Measurements from ENCODE around the gene MAPK14.
"Not testable (repeated sequence)": the region's sequence is repeated elsewhere in the genome, so short reads cannot be mapped to it uniquely, and the experiment has no call there.

Gene MAPK14

DNA sequence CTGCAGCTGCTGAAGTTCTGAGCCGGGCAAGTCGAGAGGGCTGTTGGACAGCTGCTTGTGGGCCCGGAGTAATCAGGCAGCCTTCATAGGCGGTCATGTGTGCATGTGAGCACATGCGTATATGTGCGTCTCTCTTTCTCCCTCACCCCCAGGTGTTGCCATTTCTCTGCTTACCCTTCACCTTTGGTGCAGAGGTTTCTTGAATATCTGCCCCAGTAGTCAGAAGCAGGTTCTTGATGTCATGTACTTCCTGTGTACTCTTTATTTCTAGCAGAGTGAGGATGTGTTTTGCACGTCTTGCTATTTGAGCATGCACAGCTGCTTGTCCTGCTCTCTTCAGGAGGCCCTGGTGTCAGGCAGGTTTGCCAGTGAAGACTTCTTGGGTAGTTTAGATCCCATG is 81.5 kb downstream of the MAPK14 start:
- DNase-seq = peak; percentile 60

DNA sequence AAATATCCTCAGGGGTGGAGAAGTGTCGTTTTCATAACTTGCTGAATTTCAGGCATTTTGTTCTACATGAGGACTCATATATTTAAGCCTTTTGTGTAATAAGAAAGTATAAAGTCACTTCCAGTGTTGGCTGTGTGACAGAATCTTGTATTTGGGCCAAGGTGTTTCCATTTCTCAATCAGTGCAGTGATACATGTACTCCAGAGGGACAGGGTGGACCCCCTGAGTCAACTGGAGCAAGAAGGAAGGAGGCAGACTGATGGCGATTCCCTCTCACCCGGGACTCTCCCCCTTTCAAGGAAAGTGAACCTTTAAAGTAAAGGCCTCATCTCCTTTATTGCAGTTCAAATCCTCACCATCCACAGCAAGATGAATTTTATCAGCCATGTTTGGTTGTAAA is 82.4 kb downstream of the MAPK14 start:
- DNase-seq = no peak

DNA sequence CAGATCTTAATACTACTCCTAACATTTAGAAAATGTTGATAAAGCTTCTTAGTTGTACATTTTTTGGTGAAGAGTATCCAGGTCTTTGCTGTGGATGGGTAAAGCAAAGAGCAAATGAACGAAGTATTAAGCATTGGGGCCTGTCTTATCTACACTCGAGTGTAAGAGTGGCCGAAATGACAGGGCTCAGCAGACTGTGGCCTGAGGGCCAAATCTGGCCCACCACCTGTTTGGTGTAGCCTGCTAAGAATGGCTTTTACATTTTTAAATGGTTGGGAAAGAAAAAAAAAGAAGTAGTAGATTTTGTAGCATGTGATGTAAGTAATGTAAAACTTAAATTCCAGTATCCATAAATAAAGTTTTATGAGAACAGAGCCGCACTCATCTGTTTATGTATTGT is 83.3 kb downstream of the MAPK14 start:
- DNase-seq = no peak

DNA sequence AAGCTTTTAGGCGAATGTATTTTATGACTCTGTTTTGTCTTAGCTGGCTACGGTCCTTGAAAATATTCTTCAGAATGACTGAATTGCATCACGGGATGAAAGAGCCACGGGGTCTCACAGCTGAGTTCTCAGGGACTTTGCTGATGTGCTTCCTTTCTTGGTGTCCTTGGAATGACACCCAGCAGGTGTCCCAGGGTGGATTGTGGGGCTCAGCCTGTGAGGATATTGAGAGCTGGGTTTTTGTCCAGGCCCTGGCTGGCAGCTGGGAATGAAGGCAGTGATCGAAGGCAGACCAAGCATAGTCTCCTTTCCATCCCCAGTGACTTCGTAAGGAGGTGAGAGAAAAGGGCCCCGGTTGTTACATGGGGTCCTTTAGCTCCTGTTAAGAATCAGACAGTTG is 83.9 kb downstream of the MAPK14 start:
- no peak for DNase-seq

DNA sequence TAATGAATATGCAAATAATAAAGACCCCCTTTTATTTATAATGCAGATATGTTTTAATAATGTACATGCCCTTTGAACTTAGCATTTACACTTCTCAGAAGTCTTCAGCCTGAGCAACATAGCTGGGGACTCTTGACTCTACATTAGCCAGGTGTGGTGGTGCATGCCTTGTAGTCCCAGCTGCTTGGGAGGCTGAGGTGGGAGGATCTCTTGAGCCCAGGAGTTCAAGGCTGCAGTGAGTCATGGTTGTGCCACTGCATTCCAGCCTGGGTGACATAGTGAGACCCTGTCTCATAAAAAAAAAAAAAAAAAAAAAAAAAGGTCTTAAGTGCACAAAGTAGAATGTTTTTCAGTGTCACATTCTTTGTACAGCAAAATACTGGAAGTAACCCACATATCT is 85.4 kb downstream of the MAPK14 start:
- no peak for DNase-seq

DNA sequence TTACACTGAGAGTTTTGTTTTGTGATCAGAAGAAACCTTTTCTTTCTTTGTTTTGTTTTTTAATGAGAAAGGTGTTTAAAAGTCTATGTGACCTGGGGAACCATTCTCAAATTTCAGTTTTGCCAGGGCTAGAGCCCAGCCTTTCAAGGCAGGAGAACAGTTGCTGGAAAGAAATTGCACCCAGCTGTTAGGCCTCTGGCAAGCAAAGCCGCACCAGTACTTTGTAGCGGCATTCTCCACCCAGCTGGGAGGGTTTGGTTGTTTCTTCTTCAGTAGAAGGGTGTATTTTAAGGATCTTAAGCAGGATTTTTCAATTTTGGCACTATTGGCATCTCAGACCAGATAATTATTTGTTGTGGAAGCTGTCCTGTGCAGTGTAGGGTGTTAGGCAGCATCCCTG is 86.1 kb downstream of the MAPK14 start:
- DNase-seq = no peak

DNA sequence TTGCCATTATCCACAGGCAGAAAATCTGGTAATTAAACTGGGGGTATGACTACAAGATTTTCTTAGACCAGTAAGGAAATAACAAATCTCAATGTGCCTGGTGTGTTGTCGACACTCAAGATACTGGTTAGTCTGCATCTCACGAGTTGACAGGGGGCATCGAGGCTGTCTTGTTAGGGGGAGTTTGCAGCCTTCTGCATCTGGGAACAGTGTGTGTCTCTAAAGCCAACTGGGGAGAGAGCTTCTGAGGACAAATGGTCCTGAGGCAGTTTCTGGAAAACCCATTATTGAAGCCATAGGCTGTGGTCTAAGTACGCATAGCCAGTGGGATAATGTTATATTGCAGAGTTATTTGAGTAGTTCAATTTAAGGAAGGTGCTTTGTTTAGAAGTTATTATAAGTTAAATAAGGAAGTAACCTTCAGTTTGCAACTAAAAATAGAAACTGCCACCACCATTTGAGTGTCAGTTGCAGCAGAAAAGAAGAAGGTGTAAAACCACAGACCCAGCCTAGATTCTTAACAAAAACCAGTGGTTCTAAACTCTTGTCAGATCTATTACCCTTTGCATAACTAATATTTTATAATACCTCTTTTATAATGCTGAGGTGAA is 87.3 kb downstream of the MAPK14 start:
- DNase-seq = peak; percentile 60

DNA sequence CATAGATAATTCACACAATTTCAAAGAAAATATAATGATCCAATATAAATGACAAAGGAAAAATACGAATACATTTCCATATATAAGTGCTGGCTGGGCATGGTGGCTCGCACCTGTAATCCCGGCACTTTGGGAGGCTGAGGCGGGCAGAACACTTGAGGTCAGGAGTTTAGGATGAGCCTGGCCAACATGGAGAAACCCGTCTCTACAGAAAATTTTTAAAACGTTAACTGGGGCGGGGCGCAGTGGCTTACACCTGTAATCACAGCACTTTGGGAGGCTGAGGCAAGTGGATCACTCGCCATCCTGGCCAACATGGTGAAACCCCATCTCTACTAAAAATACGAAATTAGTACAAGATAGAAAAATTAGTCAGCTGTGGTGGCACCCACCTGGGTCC is 87.8 kb downstream of the MAPK14 start:
- DNase-seq = no peak

DNA sequence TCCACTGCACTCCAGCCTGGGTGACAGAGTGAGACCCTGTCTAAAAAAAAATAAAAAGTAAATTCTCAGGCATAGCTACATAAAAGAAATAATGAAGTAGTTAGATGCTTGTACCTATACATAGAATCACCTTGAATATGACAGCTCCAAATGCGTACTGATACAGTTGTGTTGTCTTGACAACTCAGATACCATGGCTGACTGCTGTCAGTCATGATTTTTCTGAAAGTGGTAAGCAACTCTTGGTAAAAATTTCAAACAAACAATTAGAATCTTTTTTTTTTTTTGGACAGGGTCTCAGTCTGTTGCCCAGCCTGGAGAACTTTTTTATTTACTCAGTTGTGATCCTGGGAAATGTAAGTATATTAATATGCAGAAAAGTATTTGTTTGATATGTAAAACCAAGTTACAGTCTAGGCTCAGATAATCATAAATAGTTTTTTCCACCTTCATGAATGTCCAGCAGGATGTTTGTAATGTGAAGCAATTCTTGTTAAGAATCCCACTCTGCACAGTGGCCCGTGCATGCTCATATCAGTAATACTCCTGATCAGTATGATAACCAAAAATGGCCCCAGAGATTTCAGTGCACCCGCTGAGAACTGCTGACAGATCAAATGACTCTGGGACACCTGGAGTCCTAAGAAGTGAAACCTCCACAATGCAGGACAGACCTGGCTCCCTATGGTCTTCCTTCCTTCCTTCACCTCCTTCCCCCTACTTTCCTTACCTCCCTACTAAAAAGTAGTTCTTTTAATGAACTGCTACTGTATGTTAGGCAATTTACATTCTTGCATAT is 88.7 kb downstream of the MAPK14 start:
- no peak for DNase-seq

DNA sequence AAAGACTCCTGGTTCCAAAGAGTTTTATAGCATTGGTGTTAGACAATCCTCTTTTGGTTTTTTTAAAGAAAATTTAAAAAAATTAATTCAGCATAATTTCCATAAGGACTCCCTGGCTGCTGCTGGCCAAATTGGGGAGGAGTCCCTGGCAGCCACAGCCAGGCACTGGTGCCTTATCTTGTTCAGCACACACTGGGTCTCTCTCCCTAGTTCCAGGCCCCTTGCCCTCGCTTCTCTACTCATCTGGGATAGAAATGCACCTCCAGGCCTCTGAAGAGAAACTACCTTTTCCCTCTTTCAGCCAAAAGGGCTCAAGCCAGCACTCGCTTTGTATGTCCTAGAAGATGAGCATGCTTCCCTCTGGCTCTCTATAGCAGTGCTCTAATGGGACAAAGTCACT is 89.3 kb downstream of the MAPK14 start:
- DNase-seq = no peak

DNA sequence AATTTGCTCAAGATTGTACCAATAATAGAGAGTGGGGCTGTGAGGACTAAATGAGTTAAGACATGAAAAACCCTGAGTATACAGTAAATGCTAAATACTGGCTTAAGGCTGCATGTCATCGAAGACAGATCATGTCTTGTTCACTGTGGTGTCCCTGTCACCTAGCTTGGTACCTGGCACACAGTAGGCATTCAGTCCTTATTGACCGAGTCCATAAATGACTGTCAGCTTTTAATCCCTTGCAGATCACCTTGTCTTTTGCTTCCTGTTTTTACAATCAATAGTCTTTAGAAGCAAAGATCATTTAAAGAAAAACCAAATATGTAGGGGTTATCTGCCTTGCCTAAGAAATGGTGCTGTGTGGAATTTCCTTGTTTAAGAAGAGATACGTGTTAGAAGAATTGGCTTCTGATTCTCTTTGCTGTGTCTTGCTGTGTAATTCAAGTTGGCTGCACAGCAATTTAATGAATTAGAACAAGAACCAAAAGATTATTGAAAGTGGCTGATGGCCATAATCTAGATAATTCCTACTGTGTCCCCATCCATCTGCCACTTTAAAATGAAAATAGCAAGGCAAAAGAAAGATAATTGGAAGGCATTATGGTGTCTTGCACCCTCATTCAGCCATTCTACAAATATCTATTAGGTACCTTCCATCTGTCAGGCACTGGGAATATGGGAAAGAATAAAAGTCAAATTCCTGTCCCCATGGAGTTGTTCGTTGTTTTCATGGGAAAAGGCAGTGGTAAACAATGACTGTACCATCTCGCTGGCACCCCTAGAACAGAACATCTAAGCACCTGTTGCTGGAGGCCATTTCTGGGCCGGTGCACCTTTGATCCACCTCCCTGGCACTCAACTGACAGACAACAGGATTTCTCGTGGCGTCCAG is 90.3 kb downstream of the MAPK14 start:
- no peak for DNase-seq

DNA sequence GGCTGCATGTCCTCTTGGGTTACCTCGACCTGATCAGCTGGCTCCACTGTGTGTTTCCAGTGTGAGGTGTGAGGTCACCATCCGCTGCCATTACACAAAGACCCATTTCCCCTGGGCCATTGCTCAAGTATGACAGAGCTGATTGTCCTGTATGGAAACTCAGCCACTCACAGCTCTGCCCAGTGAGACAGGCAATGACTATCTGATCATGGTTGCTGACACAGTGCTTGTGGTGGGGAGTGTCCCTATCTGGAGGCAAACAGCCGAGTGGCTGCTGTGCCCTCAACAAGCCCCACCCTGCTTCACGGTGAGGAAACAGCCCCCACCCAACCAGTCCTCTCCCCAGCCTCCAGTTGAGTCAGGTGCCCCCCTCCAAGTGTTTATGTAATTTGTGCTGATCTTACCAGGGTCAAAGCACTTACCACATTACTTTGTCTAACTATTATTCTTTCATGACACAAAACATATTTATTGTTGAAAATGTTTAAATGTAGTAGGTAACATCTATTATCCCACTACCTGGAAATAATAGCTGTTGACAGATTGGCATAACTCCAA is 91.0 kb downstream of the MAPK14 start:
- DNase-seq = peak; percentile 83

DNA sequence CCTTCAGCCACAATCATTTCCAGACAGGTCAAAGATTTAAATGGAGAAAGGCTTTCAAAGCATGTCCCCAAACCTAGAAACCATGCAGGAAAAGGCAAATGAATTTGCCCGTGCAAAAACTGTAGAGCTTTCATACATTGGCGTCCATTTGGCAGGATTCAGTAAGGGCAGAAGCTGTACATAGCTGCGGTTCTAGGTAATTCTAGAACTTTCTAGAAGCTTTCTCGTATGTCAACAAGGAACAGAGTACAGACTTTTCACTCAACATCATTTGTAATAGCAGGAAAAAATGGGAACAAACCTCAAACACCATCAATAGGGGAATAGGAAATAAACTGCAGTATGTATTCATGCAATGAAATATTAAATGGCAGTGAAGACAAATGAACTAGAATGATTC is 91.6 kb downstream of the MAPK14 start:
- no peak for DNase-seq

DNA sequence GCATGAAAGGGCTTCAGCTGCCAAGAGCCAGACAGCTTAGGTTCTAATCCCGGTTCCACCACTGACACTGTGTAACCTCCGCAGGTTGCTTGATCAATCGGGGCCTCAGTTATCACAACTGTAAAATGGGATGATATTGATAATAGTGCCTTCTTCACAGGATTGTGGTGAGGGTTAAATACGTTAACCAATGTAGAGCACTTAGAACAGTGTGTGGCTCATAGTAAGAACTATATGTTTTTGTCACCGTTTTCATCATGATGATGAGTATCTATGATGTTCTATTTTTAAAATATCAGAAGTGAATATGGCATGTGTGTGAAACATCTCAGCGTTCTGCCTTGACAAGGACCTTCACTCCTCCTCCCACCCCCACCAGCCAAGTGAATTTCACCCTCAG is 92.4 kb downstream of the MAPK14 start:
- DNase-seq = no peak

DNA sequence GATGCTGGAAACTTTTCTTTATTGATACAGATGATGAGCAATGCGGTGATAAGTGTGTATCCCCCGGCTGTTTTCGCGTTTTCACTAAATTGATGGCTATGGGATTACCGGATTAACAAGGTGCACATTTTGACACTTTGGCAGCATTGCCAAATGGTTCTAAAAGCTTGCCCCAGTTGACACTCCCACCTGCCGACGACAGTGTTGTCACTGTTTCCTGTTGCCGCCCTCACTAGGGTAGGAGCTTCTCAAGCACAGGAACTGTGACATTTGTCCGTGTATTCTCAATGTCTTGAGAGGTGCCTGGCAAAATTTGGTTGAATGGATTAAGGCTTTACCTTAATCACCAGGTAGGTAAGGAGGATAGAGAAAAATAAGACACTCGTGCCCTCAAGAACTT is 92.9 kb downstream of the MAPK14 start:
- DNase-seq = peak; percentile 86

DNA sequence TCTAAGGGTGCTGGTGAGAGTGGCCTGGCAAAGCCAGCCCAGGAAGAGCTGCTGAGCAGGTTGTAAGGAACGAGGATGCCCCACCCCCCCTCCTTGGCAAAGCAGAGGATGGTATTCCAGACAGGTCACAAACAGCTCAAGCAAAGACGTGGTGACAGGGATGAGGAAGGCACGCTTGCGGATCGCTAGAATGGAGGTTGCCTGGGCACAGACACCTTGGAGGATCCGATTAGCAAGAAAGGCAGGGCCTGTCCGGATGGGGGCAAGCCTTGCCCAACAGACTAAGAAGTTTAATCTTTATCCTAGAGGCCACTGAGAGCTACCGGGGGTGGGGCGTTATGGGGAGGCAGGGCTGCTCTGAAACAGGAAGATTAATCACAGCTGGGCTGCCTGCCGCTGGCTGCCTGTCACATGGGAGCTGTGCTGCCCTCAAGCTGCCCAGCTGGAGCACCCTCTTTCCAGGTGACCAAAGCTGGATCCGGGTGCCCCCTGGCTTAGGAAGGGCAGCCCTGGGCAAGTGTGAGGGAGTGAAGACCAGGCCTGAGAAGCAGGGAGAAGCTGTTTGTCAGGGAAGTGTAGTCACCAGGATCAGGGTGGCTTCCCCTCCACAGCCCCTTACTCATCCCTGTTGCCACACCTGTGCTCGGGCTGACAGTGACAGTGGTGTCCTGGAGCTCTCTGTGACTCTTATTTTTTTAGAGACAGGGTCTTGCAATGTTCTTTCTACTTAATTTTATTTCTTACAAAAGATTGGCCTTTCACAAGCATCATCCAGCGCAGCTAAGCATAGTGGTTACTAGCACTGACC is 93.6 kb downstream of the MAPK14 start:
- DNase-seq = peak; percentile 73

DNA sequence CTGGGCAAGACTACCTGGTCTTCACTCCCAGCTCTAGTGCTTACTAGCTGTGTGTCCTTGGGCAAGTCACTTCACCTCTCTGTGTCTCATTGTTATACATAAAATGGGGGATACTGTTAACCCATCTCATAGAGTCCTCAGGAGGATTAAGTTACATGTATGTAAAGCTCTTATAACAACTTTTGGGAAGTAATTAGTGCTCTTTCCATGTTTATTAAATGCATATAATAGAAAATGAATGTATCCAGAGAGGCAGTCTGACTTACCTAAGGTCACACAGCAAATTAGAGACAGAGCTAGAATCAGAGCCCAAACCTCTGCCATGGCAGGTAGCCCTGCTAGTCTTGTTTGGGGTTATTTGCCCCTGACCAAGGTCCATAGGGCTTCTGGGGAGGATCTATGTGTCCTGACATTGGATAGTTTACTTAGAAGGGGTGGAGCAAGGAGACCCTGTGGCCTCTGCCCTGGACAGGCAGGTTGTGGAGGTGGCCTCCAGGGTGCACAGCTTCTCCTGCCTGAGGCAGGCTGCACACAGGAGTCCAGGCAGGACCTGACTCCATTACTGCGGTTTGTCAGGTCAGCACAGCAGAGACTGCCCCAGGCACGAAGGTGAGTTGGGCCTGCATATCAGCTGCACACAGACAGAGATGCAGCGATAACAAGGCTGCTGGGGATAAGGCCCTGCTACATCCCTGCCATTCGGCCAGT is 94.3 kb downstream of the MAPK14 start:
- DNase-seq = no peak

DNA sequence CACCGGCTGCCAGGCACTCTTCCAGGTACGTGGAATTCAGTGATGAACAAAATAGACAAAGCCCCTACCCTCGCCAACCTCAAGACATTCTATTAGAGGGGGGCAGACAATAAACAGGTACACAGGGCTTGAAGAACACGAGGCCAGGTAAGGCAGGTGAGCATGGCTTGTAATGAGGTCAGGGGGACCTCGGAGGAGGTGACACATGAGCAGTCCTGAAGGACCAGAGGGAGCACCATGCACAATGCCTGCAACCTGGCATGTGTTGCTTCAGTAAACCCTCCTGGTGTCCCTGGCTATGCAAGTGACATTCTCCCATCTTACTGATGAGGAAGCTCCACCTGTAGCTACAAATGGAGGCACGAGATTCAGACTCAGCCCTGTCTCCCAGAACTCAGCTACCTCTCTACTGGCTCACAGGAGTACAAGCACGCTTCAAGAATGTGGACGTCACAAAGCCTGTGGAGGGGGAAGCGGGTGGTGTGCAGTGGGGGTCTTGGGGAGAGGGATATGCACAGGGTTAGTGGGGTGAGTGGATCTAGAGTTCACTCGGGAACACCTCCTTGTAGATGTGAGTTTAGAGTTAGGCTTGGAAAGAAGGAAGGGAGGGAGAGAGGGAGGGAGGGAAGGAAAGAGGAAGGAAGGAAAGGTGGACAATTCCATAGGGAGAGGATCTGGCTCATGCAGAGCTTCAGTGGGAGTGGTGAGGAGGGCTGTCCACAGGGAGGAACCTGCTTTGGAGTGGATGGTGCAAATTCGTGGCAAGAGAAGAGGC is 95.1 kb downstream of the MAPK14 start:
- DNase-seq = no peak

DNA sequence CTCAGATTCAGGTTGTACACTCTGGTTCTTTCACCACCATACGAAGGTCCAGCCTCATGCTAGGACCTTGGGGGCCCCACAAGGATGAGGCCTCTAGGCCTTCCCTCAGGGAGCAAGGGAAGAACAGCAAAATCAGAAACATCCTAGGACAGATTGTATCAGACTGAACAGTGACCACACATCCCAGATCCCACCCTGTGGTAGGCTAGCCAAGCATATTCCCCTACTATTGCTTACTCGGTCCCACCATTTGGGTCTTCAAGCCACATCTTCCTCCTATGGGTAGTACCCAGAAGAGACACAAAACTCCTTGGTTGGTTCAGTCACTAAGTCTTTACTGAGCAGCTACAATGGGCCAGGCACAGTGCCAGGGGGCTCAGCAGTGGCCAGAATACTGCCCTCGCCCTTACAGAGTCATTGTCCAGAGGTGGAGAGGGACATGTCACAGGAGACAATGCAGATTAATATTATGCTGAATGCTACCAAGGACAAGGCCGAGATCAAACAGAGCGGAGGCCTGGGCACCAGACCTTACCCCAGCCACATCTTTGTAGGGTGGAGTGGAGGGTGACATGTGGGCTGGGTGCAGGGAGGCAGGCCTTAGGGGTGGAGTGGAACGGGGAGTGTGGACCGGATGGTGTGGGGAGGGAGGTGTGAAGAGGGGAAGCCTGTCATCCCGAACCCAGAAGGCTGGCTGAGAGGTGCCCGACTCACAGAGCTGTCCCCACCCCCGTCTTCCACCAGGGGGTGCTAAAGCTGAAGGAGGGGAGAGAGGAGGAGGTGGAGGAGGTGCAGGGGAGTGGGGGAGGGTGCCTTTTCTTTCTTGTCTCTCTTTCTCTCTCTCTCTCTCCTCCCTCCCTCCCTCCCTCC is 95.9 kb downstream of the MAPK14 start:
- DNase-seq = peak; percentile 96

DNA sequence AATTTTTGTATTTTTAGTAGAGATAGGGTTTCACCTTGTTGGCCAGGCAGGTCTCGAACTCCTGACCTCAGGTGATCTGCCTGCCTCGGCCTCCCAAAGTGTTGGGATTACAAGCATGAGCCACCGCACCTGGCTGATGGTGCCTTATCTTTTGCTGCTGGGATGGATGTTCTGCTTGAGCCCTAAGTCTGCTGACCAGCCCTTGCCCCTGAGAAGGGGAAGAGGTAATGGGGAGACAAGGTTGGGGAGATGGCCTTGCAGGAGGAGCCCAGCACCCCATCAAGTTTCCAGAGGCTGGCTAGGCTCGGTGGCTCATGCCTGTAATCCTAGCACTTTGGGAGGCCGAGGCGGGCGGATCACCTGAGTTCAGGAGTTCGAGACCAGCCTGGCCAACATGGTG is 96.7 kb downstream of the MAPK14 start:
- DNase-seq = not testable (repeated sequence)

Measured in CD4-positive, alpha-beta T cell treated with Interleukin-21 for 1 hour (primary cell).